ENCODE results near the gene NEIL1. TPM values are rescaled to one million over a fixed set of nuclear protein-coding genes. Genes with fewer than 3 reads are reported as not detected.

NEIL1 gene
- polyA plus RNA-seq, 1 of the 3 experiments (the other 2 are of a cell fraction): 12.0 TPM

DNA sequence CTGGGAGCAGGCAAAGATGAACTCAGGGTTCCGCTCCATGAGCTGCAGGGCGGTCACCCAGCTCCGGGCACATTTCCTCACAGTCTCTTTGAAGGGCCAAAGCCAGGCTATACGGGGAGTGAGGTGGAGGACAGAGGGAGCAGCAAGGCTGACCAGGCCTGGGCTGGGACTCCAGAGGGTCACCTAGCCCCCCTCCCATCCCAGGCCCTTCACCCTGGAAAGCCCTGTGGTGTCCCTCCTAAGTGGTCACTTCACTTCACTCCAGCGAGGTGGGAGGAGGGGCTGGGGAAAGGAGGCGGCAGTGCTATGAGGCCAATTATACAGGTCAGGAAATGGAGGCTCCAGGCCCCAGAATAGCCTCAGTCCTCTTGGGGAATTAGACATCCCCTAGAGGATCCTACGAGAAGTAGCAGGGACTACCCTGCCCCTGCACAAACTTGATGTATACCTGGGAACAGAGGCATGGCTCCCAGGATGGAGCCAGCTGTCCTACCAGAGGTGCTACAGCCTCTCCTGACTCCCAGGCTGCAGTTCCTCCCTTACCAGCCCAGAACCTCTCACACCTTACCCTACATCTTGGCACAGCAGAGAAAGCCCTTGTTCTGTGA lies 15.9 kb downstream of the NEIL1 start:
- Histone ChIP-seq H3K36me3 (replicated peaks in 1 of 2; ENCODE audit: control insufficient read depth in 1 of 2, insufficient read depth in 2 of 2, low read length in 1 of 2) (peaks cover 27 to 67% of the 10 kb centered on the region in 2 experiments), H3K4me3 (ENCODE audit: low read depth in 2 of 2, low read length in 1 of 2) (no peak overlapping the region), H2AFZ (ENCODE audit: low read depth) (no peak overlapping the region), H3K79me2 (ENCODE audit: insufficient read depth) (peaks cover 13% of the 10 kb centered on the region), H3K27ac (ENCODE audit: low read depth in 2 of 2, low read length in 1 of 2) (no peak overlapping the region), H3K9ac (no peak overlapping the region), H3K4me2 (no peak overlapping the region), H3K9me3 (no peaks in the 10 kb centered on the region), H3K27me3 (ENCODE audit: insufficient read depth) (no peaks in the 10 kb centered on the region), H3F3A (replicated peaks; ENCODE audit: insufficient read depth) (no peaks in the 10 kb centered on the region), H4K20me1 (ENCODE audit: insufficient read depth) (no peaks in the 10 kb centered on the region; the same call in 1 of the 2 replicates), H3K9me2 (no peaks in the 10 kb centered on the region), H3K4me1 (ENCODE audit: control insufficient read depth in 1 of 2, insufficient read depth in 2 of 2, low read depth in 1 of 2, low read length in 1 of 2) (peaks cover 5 to 6% of the 10 kb centered on the region in 2 experiments; a peak in 2 of 4 replicates)
- ChIA-PET POLR2A (interaction anchor here (0.6 to 0.8 kb wide), 2 partner anchors 90 to 374 kb away, joined by 3 to 4 read pairs; no protein-coding TSS in a partner anchor), CTCF (interaction anchor here (0.9 to 1.5 kb wide), 2 partner anchors 10 to 18 kb away, joined by 3 read pairs; no protein-coding TSS in a partner anchor)
- no peak for DNase-seq
- WGBS (ENCODE audit: low lambda C conversion rate): 98% methylated on average over 6 of the region's 7 CpGs
- no peak for TF ChIP-seq CHD2 (IDR thresholded peaks at IDR 0.05; ENCODE audit: low read length, partially characterized antibody)
- no peak for TF ChIP-seq RAD21 (IDR thresholded peaks at IDR 0.05; ENCODE audit: low read length)
- TF ChIP-seq NFIC (IDR thresholded peaks at IDR 0.05; ENCODE audit: borderline replicate concordance): no peak
- no peak for TF ChIP-seq JUND (IDR thresholded peaks at IDR 0.05)
- TF ChIP-seq, protein P1, sequence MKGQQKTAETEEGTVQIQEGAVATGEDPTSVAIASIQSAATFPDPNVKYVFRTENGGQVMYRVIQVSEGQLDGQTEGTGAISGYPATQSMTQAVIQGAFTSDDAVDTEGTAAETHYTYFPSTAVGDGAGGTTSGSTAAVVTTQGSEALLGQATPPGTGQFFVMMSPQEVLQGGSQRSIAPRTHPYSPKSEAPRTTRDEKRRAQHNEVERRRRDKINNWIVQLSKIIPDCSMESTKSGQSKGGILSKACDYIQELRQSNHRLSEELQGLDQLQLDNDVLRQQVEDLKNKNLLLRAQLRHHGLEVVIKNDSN (IDR thresholded peaks at IDR 0.05; ENCODE audit: borderline replicate concordance, low read depth): no peak

DNA sequence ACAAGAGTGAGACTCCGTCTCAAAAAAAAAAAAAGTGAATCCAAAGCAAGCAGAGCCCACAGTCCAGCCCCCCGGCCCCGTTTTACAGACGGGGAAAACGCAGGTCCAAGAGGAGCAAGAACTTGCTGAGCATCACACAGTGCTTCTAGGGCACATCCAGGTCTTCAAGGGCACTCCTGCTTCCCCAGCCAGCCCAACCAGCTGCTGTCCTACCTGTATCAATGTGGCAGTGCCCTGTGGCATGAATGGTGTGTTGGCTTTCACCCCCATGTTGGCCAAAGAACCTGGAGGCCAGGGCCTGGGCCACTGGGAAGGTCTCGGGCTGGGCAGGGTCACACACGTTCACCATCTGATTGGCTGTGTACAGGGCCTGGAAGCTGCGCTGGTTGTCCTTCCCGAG lies 16.9 kb downstream of the NEIL1 start:
- CTCF ChIA-PET: interaction anchor here (1.5 kb wide), 1 partner anchor 9 kb away, joined by 3 read pairs; no protein-coding TSS in a partner anchor
- Histone ChIP-seq H4K20me1 (ENCODE audit: insufficient read depth) (no peaks in the 10 kb centered on the region; the same call in 1 of the 2 replicates), H3K4me2 (no peak overlapping the region), H3K79me2 (ENCODE audit: insufficient read depth) (peaks cover 13% of the 10 kb centered on the region), H3K4me3 (ENCODE audit: low read depth in 2 of 2, low read length in 1 of 2) (no peak overlapping the region), H3K27me3 (ENCODE audit: insufficient read depth) (no peaks in the 10 kb centered on the region), H3K36me3 (replicated peaks in 1 of 2; ENCODE audit: control insufficient read depth in 1 of 2, insufficient read depth in 2 of 2, low read length in 1 of 2) (peaks cover 27 to 58% of the 10 kb centered on the region in 2 experiments), H3F3A (replicated peaks; ENCODE audit: insufficient read depth) (no peaks in the 10 kb centered on the region), H3K27ac (ENCODE audit: low read depth in 2 of 2, low read length in 1 of 2) (no peak overlapping the region), H2AFZ (ENCODE audit: low read depth) (no peak overlapping the region), H3K9ac (no peak overlapping the region), H3K9me3 (no peaks in the 10 kb centered on the region), H3K9me2 (no peaks in the 10 kb centered on the region), H3K4me1 (ENCODE audit: control insufficient read depth in 1 of 2, insufficient read depth in 2 of 2, low read depth in 1 of 2, low read length in 1 of 2) (peaks cover 5 to 7% of the 10 kb centered on the region in 2 experiments; a peak in 2 of 4 replicates)
- 96% methylated on average over 9 of the region's 9 CpGs for WGBS (ENCODE audit: low lambda C conversion rate)
- TF ChIP-seq, protein P2, sequence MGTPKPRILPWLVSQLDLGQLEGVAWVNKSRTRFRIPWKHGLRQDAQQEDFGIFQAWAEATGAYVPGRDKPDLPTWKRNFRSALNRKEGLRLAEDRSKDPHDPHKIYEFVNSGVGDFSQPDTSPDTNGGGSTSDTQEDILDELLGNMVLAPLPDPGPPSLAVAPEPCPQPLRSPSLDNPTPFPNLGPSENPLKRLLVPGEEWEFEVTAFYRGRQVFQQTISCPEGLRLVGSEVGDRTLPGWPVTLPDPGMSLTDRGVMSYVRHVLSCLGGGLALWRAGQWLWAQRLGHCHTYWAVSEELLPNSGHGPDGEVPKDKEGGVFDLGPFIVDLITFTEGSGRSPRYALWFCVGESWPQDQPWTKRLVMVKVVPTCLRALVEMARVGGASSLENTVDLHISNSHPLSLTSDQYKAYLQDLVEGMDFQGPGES (IDR thresholded peaks at IDR 0.05; ENCODE audit: low read depth, low read length): no peak
- DNase-seq: no peak
- POLR2A ChIA-PET: no interaction called here

DNA sequence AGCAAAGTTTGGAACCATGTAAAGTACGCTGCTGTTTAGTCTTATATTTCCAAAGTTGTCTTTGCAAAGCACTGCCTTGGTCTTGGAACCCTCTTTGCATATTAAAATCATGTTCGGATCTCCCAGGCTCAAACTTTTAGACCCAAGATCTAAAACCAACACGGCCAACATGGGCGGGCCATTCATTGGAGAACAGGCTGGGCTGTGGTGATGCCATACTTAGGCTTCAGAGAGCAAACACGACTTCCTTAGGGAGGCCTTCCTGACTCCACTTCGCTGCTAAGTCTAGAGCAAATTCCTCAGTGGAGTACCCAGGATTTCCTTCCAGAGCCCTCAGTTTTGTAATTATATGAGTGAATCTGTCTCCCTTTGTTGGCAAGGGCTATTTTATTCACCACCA lies 18.0 kb downstream of the NEIL1 start:
- H3K27ac ChIP-seq (ENCODE audit: low read depth in 2 of 2, low read length in 1 of 2): no peak overlapping the region
- ChIA-PET CTCF (no interaction called here), POLR2A (no interaction called here)
- H3K4me1 ChIP-seq (ENCODE audit: control insufficient read depth in 1 of 2, insufficient read depth in 2 of 2, low read depth in 1 of 2, low read length in 1 of 2): peaks cover 5 to 16% of the 10 kb centered on the region in 2 experiments; a peak in 3 of 4 replicates
- peaks cover 31 to 49% of the 10 kb centered on the region in 2 experiments for H3K36me3 ChIP-seq (replicated peaks in 1 of 2; ENCODE audit: control insufficient read depth in 1 of 2, insufficient read depth in 2 of 2, low read length in 1 of 2)
- peaks cover 24% of the 10 kb centered on the region for H3K79me2 ChIP-seq (ENCODE audit: insufficient read depth)
- H3K4me2 ChIP-seq: no peak overlapping the region
- H3F3A ChIP-seq (replicated peaks; ENCODE audit: insufficient read depth): peaks cover 3% of the 10 kb centered on the region
- H2AFZ ChIP-seq (ENCODE audit: low read depth): no peak overlapping the region
- H3K9me3 ChIP-seq: no peaks in the 10 kb centered on the region
- no peak overlapping the region for H3K9ac ChIP-seq
- H3K27me3 ChIP-seq (ENCODE audit: insufficient read depth): no peaks in the 10 kb centered on the region
- no peak for DNase-seq
- H4K20me1 ChIP-seq (ENCODE audit: insufficient read depth): no peaks in the 10 kb centered on the region; the same call in 1 of the 2 replicates
- H3K4me3 ChIP-seq (ENCODE audit: low read depth in 2 of 2, low read length in 1 of 2): no peak overlapping the region
- H3K9me2 ChIP-seq: no peaks in the 10 kb centered on the region
- 92% methylated on average over 6 of the region's 6 CpGs for WGBS (ENCODE audit: low lambda C conversion rate)
- no peak for TF ChIP-seq RAD21 (IDR thresholded peaks at IDR 0.05; ENCODE audit: low read length)
- TF ChIP-seq YY1 (IDR thresholded peaks at IDR 0.05; ENCODE audit: low read depth): no peak
- no peak for TF ChIP-seq FOSL2 (IDR thresholded peaks at IDR 0.05; ENCODE audit: borderline replicate concordance, low read depth)
- no peak for TF ChIP-seq TEAD4 (IDR thresholded peaks at IDR 0.05; ENCODE audit: borderline replicate concordance, insufficient read depth)
- TF ChIP-seq ELF1 (IDR thresholded peaks at IDR 0.05): no peak
- no peak for TF ChIP-seq NFIC (IDR thresholded peaks at IDR 0.05; ENCODE audit: borderline replicate concordance)
- TF ChIP-seq, protein P3, sequence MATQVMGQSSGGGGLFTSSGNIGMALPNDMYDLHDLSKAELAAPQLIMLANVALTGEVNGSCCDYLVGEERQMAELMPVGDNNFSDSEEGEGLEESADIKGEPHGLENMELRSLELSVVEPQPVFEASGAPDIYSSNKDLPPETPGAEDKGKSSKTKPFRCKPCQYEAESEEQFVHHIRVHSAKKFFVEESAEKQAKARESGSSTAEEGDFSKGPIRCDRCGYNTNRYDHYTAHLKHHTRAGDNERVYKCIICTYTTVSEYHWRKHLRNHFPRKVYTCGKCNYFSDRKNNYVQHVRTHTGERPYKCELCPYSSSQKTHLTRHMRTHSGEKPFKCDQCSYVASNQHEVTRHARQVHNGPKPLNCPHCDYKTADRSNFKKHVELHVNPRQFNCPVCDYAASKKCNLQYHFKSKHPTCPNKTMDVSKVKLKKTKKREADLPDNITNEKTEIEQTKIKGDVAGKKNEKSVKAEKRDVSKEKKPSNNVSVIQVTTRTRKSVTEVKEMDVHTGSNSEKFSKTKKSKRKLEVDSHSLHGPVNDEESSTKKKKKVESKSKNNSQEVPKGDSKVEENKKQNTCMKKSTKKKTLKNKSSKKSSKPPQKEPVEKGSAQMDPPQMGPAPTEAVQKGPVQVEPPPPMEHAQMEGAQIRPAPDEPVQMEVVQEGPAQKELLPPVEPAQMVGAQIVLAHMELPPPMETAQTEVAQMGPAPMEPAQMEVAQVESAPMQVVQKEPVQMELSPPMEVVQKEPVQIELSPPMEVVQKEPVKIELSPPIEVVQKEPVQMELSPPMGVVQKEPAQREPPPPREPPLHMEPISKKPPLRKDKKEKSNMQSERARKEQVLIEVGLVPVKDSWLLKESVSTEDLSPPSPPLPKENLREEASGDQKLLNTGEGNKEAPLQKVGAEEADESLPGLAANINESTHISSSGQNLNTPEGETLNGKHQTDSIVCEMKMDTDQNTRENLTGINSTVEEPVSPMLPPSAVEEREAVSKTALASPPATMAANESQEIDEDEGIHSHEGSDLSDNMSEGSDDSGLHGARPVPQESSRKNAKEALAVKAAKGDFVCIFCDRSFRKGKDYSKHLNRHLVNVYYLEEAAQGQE (IDR thresholded peaks at IDR 0.05; ENCODE audit: low read depth, low read length): no peak
- TF ChIP-seq, protein P2 (IDR thresholded peaks at IDR 0.05; ENCODE audit: low read depth, low read length): no peak
- no peak for TF ChIP-seq CHD2 (IDR thresholded peaks at IDR 0.05; ENCODE audit: low read length, partially characterized antibody)
- TF ChIP-seq MXI1 (IDR thresholded peaks at IDR 0.05; ENCODE audit: low read depth, low read length): no peak
- TF ChIP-seq, protein P4, sequence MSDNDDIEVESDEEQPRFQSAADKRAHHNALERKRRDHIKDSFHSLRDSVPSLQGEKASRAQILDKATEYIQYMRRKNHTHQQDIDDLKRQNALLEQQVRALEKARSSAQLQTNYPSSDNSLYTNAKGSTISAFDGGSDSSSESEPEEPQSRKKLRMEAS (IDR thresholded peaks at IDR 0.05; ENCODE audit: low read depth): no peak
